ENCODE results near the gene FOLR1.
"Not testable (repeated sequence)": the region's sequence is repeated elsewhere in the genome, so short reads cannot be mapped to it uniquely, and the experiment has no call there.

The FOLR1 gene

DNA sequence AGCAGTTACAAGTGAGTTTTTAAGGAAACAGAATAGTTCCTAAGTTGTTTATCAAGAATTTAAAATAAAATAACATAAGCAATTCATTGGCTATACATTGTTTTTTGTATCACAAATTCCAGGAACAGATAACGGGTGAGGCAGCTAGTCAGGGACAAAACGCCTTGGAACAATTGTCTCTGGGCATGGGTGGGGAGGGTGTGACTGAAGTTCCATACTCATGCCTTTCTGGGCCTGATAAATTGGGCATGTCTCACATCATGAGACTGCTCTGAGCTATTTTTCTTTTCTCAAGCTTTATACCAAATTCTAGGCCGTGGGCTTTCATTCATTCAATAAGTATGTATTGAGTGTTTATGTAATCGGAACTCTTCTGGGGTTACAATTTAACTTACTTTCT is 34.8 kb upstream of the FOLR1 start:
- H4K20me1 ChIP-seq (ENCODE audit: control insufficient read depth, insufficient read depth, low read depth, low read length): no peaks in the 10 kb centered on the region
- H3K4me3 ChIP-seq (ENCODE audit: low read length): no peak overlapping the region
- H3K4me2 ChIP-seq (ENCODE audit: low read length): no peak overlapping the region
- TF ChIP-seq, protein P1, sequence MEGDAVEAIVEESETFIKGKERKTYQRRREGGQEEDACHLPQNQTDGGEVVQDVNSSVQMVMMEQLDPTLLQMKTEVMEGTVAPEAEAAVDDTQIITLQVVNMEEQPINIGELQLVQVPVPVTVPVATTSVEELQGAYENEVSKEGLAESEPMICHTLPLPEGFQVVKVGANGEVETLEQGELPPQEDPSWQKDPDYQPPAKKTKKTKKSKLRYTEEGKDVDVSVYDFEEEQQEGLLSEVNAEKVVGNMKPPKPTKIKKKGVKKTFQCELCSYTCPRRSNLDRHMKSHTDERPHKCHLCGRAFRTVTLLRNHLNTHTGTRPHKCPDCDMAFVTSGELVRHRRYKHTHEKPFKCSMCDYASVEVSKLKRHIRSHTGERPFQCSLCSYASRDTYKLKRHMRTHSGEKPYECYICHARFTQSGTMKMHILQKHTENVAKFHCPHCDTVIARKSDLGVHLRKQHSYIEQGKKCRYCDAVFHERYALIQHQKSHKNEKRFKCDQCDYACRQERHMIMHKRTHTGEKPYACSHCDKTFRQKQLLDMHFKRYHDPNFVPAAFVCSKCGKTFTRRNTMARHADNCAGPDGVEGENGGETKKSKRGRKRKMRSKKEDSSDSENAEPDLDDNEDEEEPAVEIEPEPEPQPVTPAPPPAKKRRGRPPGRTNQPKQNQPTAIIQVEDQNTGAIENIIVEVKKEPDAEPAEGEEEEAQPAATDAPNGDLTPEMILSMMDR (IDR thresholded peaks at IDR 0.05; ENCODE audit: low read depth, low read length, poor library complexity, severe bottlenecking): no peak
- TF ChIP-seq EZH2phosphoT487 (IDR thresholded peaks at IDR 0.05; ENCODE audit: borderline replicate concordance, low read length): no peak
- H3K4me1 ChIP-seq (ENCODE audit: control insufficient read depth, low read length): no peaks in the 10 kb centered on the region
- no peaks in the 10 kb centered on the region for H3K9me3 ChIP-seq (ENCODE audit: control insufficient read depth, insufficient read depth, low read length)
- no peaks in the 10 kb centered on the region for H3K36me3 ChIP-seq (ENCODE audit: control insufficient read depth, low read length)
- H3K27ac ChIP-seq (ENCODE audit: low read depth, low read length): no peak overlapping the region
- peaks cover 6% of the 10 kb centered on the region; the same call in 1 of the 2 replicates for H3K27me3 ChIP-seq (ENCODE audit: control insufficient read depth, low read length)
- no peaks in the 10 kb centered on the region for H3F3A ChIP-seq (ENCODE audit: control insufficient read depth, insufficient read depth)
- no peaks in the 10 kb centered on the region for H3K9me2 ChIP-seq (replicated peaks; ENCODE audit: control insufficient read depth, low read length)
- no peaks in the 10 kb centered on the region for H3K79me2 ChIP-seq (ENCODE audit: control insufficient read depth, low read length)

DNA sequence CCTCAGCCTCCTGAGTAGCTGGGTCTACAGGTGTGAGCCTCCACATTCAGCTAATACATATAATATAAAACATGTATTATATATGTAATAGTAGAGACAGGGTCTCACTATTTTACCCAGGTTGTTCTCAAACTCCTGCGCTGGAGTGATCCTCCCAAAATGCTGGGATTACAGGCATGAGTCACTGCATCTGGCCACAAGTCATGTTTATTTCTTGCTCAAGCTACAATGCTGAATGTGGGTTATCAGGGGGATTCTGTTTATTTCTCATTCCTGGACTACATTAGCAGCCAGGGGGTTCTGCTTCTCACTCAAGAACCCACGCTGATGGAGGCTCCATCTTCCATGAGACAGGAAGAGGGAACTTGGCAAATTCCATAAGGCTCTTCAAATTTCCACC is 31.6 kb upstream of the FOLR1 start:
- H4K20me1 ChIP-seq (ENCODE audit: control insufficient read depth, insufficient read depth, low read depth, low read length): no peaks in the 10 kb centered on the region
- H3K9me3 ChIP-seq (ENCODE audit: control insufficient read depth, insufficient read depth, low read length): no peaks in the 10 kb centered on the region
- H3K9me2 ChIP-seq (replicated peaks; ENCODE audit: control insufficient read depth, low read length): no peaks in the 10 kb centered on the region
- no peaks in the 10 kb centered on the region for H3F3A ChIP-seq (ENCODE audit: control insufficient read depth, insufficient read depth)
- no peak overlapping the region for H3K27ac ChIP-seq (ENCODE audit: low read depth, low read length)
- H3K4me1 ChIP-seq (ENCODE audit: control insufficient read depth, low read length): no peaks in the 10 kb centered on the region
- no peak overlapping the region for H3K4me3 ChIP-seq (ENCODE audit: low read length)
- no peak for TF ChIP-seq EZH2phosphoT487 (IDR thresholded peaks at IDR 0.05; ENCODE audit: borderline replicate concordance, low read length)
- TF ChIP-seq, protein P1 (IDR thresholded peaks at IDR 0.05; ENCODE audit: low read depth, low read length, poor library complexity, severe bottlenecking): no peak
- H3K27me3 ChIP-seq (ENCODE audit: control insufficient read depth, low read length): peaks cover 6% of the 10 kb centered on the region; the same call in 1 of the 2 replicates
- no peaks in the 10 kb centered on the region for H3K79me2 ChIP-seq (ENCODE audit: control insufficient read depth, low read length)
- H3K4me2 ChIP-seq (ENCODE audit: low read length): no peak overlapping the region
- no peaks in the 10 kb centered on the region for H3K36me3 ChIP-seq (ENCODE audit: control insufficient read depth, low read length)

GRCh38 chr11:72162891-72163492 is 28.9 kb upstream of the FOLR1 start:
- Histone ChIP-seq H3K9me2 (replicated peaks; ENCODE audit: control insufficient read depth, low read length) (no peaks in the 10 kb centered on the region), H3K36me3 (ENCODE audit: control insufficient read depth, low read length) (no peaks in the 10 kb centered on the region), H3K4me3 (ENCODE audit: low read length) (no peak overlapping the region), H3K9me3 (ENCODE audit: control insufficient read depth, insufficient read depth, low read length) (no peaks in the 10 kb centered on the region), H3K4me2 (ENCODE audit: low read length) (no peak overlapping the region), H3K27ac (ENCODE audit: low read depth, low read length) (no peak overlapping the region), H4K20me1 (ENCODE audit: control insufficient read depth, insufficient read depth, low read depth, low read length) (no peaks in the 10 kb centered on the region), H3F3A (ENCODE audit: control insufficient read depth, insufficient read depth) (no peaks in the 10 kb centered on the region), H3K79me2 (ENCODE audit: control insufficient read depth, low read length) (no peaks in the 10 kb centered on the region), H3K4me1 (ENCODE audit: control insufficient read depth, low read length) (no peaks in the 10 kb centered on the region), H3K27me3 (ENCODE audit: control insufficient read depth, low read length) (peaks cover 10% of the 10 kb centered on the region; the same call in 1 of the 2 replicates)
- TF ChIP-seq, protein P1 (IDR thresholded peaks at IDR 0.05; ENCODE audit: low read depth, low read length, poor library complexity, severe bottlenecking): no peak
- TF ChIP-seq EZH2phosphoT487 (IDR thresholded peaks at IDR 0.05; ENCODE audit: borderline replicate concordance, low read length): no peak

DNA sequence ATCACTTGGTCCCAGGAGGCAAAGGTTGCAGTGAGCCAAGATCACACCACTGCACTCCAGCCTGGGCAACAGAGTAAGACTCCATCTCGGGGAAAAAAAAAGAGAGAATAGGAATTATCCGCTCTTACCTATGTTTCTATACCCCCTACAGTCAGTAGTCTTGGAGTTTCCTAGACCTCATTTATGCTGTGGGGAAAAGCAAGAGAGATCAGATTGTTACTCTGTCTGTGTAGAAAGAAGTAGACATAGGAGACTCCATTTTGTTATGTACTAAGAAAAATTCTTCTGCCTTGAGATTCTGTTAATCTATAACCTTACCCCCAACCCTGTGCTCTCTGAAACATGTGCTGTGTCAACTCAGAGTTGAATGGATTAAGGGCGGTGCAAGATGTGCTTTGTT is 27.8 kb upstream of the FOLR1 start:
- H3K36me3 ChIP-seq (ENCODE audit: control insufficient read depth, low read length); H3K9me3 ChIP-seq (ENCODE audit: control insufficient read depth, insufficient read depth, low read length); H3K4me1 ChIP-seq (ENCODE audit: control insufficient read depth, low read length); H3K9me2 ChIP-seq (replicated peaks; ENCODE audit: control insufficient read depth, low read length); H3K27me3 ChIP-seq (ENCODE audit: control insufficient read depth, low read length); H3K79me2 ChIP-seq (ENCODE audit: control insufficient read depth, low read length); H3K27ac ChIP-seq (ENCODE audit: low read depth, low read length); H4K20me1 ChIP-seq (ENCODE audit: control insufficient read depth, insufficient read depth, low read depth, low read length); H3K4me2 ChIP-seq (ENCODE audit: low read length); H3F3A ChIP-seq (ENCODE audit: control insufficient read depth, insufficient read depth); H3K4me3 ChIP-seq (ENCODE audit: low read length): not testable (repeated sequence)

- not testable (repeated sequence) for H3K36me3 ChIP-seq (ENCODE audit: control insufficient read depth, low read length); H3K4me1 ChIP-seq (ENCODE audit: control insufficient read depth, low read length); H3F3A ChIP-seq (ENCODE audit: control insufficient read depth, insufficient read depth); H4K20me1 ChIP-seq (ENCODE audit: control insufficient read depth, insufficient read depth, low read depth, low read length); H3K27ac ChIP-seq (ENCODE audit: low read depth, low read length); H3K4me2 ChIP-seq (ENCODE audit: low read length); H3K4me3 ChIP-seq (ENCODE audit: low read length); H3K9me2 ChIP-seq (replicated peaks; ENCODE audit: control insufficient read depth, low read length); H3K27me3 ChIP-seq (ENCODE audit: control insufficient read depth, low read length); H3K79me2 ChIP-seq (ENCODE audit: control insufficient read depth, low read length); H3K9me3 ChIP-seq (ENCODE audit: control insufficient read depth, insufficient read depth, low read length)
Observed at GRCh38 chr11:72169046-72169555, 22.8 kb upstream of the FOLR1 start.

DNA sequence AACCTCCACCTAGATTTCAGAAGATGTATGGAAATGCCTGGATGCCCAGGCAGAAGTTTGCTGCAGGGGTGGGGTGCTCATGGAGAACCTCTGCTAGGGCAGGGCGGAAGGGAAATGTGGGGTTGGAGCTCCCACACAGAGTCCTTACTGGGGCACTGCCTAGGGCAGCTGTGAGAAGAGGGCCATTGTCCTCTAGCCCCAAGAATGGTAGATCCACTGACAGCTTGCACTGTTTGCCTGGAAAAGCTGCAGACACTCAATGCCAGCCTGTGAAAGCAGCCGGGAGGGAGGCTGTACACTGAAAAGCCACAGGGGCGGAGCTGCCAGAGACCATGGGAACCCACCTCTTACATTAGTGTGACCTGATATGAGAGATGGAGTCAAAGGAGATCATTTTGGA is 22.2 kb upstream of the FOLR1 start:
- not testable (repeated sequence) for H3K9me3 ChIP-seq (ENCODE audit: control insufficient read depth, insufficient read depth, low read length); H3K4me1 ChIP-seq (ENCODE audit: control insufficient read depth, low read length); H3F3A ChIP-seq (ENCODE audit: control insufficient read depth, insufficient read depth); H4K20me1 ChIP-seq (ENCODE audit: control insufficient read depth, insufficient read depth, low read depth, low read length); H3K36me3 ChIP-seq (ENCODE audit: control insufficient read depth, low read length); H3K27ac ChIP-seq (ENCODE audit: low read depth, low read length); H3K4me2 ChIP-seq (ENCODE audit: low read length); H3K4me3 ChIP-seq (ENCODE audit: low read length); H3K79me2 ChIP-seq (ENCODE audit: control insufficient read depth, low read length); H3K27me3 ChIP-seq (ENCODE audit: control insufficient read depth, low read length); H3K9me2 ChIP-seq (replicated peaks; ENCODE audit: control insufficient read depth, low read length)

All from DOHH2 (cell line).